ENCODE data around the gene TBC1D26.
"Not testable (repeated sequence)": the region's sequence is repeated elsewhere in the genome, so short reads cannot be mapped to it uniquely, and the experiment has no call there.

TBC1D26 gene

GRCh38 chr17:15731900-15732299 lies at the start of gene TBC1D26:
Gene TBC1D26 (plus strand): TSS chr17:15732283. CDS start chr17:15735349, 3,066 bp downstream.
- DNase-seq = not testable (repeated sequence)

- not testable (repeated sequence) for DNase-seq
These were observed 48.9 kb upstream of the TBC1D26 start for GRCh38 chr17:15683135-15683534.

- peak; percentile 90 for DNase-seq
These were observed 48.1 kb upstream of the TBC1D26 start, which contains the start of gene TRIM16 for GRCh38 chr17:15683824-15684478. Gene TRIM16 (minus strand): TSS chr17:15684311. CDS start chr17:15651609, 32,702 bp downstream.

GRCh38 chr17:15687494-15687893 lies 44.6 kb upstream of the TBC1D26 start:
- DNase-seq = not testable (repeated sequence)

DNA sequence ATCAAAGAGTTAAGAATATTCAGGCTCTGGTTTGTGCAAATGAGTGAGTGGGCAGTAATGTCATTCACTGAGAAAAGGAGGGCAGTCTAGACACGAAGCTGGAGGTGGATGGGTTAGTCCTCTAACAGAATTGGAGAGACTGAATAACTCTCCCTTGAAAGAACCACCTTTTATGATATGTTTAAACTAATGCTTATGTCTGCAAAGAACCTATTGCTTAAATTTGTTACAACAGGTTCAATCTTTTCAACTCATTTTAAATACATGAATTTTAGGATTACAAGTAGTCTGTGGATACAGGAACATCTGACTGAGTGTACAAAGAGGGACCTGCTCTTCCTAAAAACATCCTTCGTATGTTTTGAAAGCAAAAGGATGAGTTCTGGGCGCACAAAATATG lies 33.1 kb upstream of the TBC1D26 start:
- not testable (repeated sequence) for DNase-seq

DNA sequence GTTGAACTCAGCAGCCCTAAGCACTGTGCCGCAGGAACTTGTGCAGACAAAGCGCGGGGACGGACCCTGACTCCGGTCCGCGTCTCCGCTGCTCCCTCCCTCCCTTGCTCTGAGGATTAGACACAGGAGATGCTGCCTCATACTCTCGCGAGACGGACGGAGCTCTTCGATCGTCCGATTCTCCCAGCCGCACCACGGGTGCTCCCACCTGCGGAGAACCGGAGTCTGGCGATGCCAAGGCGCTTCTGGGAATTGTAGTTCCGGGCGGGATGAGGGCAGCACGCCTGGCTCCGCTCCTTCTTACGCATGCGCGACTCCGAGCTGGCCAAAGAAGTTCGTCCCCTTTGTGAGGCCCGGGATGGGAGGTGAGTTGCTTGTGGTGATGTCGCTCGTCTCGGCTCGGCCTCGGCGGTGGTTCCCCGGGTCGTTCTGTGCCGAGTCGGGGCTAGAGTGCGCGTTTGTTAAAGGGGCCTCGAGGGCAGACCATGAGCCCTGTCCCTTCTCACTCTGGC lies 32.6 kb upstream of the TBC1D26 start, which contains the start of gene ZNF286A:
Gene ZNF286A (plus strand): TSS at position 340 of the 512 bp plus-strand sequence. CDS start 578 bp downstream, outside the sequence.
- DNase-seq = peak; percentile 100

GRCh38 chr17:15699937-15700336 lies 32.1 kb upstream of the TBC1D26 start:
- not testable (repeated sequence) for DNase-seq

GRCh38 chr17:15704239-15704638 lies 27.8 kb upstream of the TBC1D26 start:
- not testable (repeated sequence) for DNase-seq

DNA sequence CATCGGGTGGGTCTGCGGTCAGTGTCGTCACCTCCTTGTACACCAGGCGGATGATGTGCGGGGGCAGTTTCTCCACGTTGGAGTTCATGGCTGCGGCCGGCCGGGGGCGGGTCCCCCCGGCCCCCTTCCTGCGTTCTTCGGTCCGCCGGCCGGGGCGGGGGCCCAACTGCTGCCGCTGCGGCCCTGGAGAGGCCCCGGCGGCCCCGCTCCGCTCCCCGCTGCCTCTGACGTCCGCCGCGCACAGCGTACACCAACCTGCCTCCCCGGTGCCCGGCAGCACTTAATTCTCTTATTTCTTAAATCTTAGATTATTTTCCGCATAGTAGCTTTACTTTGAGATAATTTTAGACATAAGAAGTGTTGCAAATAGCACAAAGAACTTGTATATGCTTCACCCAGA lies 27.3 kb upstream of the TBC1D26 start:
- DNase-seq = not testable (repeated sequence)

DNA sequence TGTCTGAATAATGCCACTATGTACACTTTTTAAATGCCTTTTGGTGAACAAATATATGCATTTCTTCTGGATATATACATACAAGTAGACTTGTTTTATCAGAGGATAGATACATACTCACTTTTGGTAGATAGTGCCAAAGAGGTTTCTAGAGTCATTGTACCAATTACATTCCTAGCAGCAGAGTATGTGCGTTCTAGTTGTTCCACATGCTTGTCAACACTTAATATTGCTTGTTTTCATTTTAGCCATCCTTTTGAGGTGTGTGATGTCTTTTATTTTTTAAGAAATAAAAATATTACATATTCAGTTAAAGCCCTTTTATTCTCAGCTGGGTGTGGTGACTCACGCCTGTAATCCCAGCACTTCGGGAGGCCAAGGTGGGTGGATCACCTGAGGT lies 23.2 kb upstream of the TBC1D26 start:
- DNase-seq = not testable (repeated sequence)

GRCh38 chr17:15716601-15717563 lies 15.2 kb upstream of the TBC1D26 start:
- DNase-seq = not testable (repeated sequence)

- not testable (repeated sequence) for DNase-seq
These were observed 1.5 kb upstream of the TBC1D26 start for GRCh38 chr17:15730535-15730934.

- not testable (repeated sequence) for DNase-seq
These were observed 1.2 kb downstream of the TBC1D26 start for GRCh38 chr17:15733174-15733789.

DNA sequence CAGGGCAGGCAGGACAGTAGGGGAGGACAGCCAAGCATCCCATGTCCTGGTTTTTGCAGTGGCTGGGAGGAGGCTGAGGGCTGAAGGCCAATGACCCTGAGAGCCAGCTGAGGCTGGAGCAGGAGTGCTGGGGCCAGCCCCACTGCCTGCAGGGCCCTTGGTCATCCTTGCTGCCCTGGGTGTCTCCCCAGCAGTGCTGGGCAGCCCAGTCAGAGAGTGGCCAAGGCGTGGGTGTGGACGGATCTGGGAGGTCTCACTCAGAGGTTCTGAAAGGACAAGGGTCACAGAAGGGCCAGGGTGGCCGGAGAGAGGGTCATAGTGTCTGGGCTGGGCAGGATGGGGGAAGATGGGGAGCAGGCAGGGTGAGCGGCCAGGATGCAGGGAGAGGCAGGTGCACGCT lies 4.5 kb downstream of the TBC1D26 start:
- not testable (repeated sequence) for DNase-seq

GRCh38 chr17:15738066-15738465 lies 6.0 kb downstream of the TBC1D26 start:
- no peak for DNase-seq

DNA sequence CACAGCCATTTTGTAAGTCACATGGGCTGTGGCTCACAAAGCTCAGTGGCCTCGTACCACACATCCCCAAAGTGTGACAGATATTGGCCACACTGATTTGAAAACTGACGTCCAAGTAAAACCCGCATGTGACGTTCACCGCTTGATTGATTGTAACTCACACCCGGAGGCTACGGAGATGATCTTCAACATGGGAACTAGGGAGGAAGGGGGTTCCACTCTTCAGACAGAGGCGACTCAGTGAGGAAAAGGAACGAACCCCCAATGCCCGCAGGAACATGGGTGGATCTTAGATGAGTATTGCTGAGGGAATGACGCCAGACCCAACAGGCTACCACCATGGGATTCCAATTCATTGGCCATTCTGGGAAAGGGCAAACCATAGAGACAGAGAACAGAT lies 7.2 kb downstream of the TBC1D26 start:
- not testable (repeated sequence) for DNase-seq

- not testable (repeated sequence) for DNase-seq
These were observed 8.0 kb downstream of the TBC1D26 start for GRCh38 chr17:15740041-15740440.

GRCh38 chr17:15740570-15741120 lies 8.6 kb downstream of the TBC1D26 start:
- no peak for DNase-seq

GRCh38 chr17:15741624-15742023 lies 9.5 kb downstream of the TBC1D26 start:
- DNase-seq = no peak

DNA sequence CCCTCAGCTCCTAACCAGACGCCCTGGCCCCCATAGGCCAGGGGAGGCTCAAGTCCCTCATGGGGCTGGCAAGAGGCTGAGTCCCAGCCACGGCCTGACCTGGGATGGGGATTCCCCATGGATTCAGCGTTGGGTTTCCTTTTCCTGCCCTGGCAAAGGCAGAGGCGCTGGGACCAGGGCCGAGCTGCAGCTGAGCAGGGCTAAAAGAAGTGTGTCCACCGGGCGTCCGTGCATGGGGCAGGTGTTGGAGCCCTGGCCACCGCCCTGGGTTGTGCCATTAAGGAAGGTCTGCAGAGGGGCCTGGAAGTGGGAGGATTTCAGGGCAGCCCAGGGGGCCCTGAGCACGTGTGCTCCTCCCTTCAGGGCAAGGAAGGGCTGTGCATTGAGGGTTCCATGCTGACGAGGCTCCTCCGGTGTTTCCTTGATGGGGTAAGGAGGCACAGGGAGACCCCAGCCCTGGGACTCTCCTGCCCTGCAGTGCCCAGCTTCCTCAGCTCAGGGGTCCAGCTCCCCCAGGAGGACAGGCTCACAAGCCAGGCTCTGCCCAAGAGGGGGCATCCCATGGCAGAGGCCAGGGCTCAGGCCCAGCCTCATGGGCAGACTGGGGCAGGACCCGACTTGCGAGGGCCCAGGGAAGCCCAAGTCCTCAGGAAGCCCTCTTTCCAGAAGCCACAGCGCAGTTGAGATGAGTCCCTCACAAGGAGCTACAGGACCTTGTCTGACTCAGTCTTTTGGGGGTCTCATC lies 10.1 kb downstream of the TBC1D26 start:
- no peak for DNase-seq

DNA sequence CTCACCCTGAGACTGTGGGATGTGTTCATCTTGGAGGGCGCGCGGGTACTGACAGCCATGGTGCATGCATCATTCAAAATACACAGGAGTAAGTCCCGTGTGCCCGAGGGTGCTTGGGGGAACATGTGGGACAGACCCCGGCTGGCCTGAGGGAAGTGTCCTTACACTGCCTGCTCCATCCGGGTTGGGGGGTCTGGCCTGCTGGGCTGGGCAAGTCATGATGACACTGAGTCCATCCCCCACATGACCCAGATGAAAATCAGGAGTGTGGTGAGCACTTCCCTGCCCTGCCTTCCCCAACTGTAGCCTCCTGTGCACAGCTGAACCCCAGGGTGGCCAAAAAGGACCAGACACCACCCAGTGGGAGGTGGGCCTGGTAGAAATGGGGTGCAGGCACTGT lies 10.8 kb downstream of the TBC1D26 start:
- DNase-seq = no peak
